HepG2 (cell line): ENCODE data around the gene APOC3. TPM values are rescaled to one million over a fixed set of nuclear protein-coding genes. Genes with fewer than 3 reads are reported as not detected.

Source experiments
- ATF2 ChIP-seq: sonication (generic); formaldehyde crosslinking; IDR thresholded peaks from 2 replicates; pipeline ENCODE4 v1.4.0; 2020; ENCODE audit warnings: missing genetic modification reagents
- ATF7 ChIP-seq, 2 experiments: fragments of 450-650 bp in 1 of 2; sonication (generic) in 1 of 2; formaldehyde crosslinking in 1 of 2; IDR thresholded peaks; 2 replicates each; pipeline versions ENCODE4 v1.4.0 to v1.6.1; 2016 to 2020; ENCODE audit warnings: antibody characterized with exemption in 1 of 2, mild to moderate bottlenecking in 1 of 2, missing genetic modification reagents in 1 of 2
- HNF1B ChIP-seq: sonication (generic); formaldehyde crosslinking; IDR thresholded peaks from 2 replicates; pipeline ENCODE4 v1.5.1; 2020; ENCODE audit warnings: mild to moderate bottlenecking, moderate library complexity, missing genetic modification reagents
- HNF4G ChIP-seq, 2 experiments: sonication (generic) in 1 of 2; formaldehyde crosslinking in 1 of 2; IDR thresholded peaks; 2 replicates each; pipeline versions ENCODE4 v1.4.0 to v1.6.1; 2011 to 2020; ENCODE audit warnings: borderline replicate concordance in 2 of 2, low read depth in 2 of 2, mild to moderate bottlenecking in 2 of 2, low read length in 1 of 2, missing genetic modification reagents in 1 of 2, moderate library complexity in 1 of 2
- IRF2 ChIP-seq: IDR thresholded peaks from 2 replicates; pipeline ENCODE4 v1.6.1; 2018; ENCODE audit warnings: missing genetic modification reagents, missing compliant biosample characterization
- KMT2B ChIP-seq: IDR thresholded peaks from 2 replicates; pipeline ENCODE4 v1.6.1; 2016; ENCODE audit warnings: missing genetic modification reagents, missing compliant biosample characterization
- MTA3 ChIP-seq: sonication (generic); formaldehyde crosslinking; IDR thresholded peaks from 2 replicates; pipeline ENCODE4 v1.4.0; 2020; ENCODE audit warnings: missing genetic modification reagents
- NCOA2 ChIP-seq: sonication (generic); formaldehyde crosslinking; IDR thresholded peaks from 2 replicates; pipeline ENCODE4 v1.8.0; 2022; ENCODE audit warnings: inconsistent platforms
- NFYB ChIP-seq: sonication (generic); formaldehyde crosslinking; IDR thresholded peaks from 2 replicates; pipeline ENCODE4 v1.4.0; 2020; ENCODE audit warnings: missing genetic modification reagents
- SP4 ChIP-seq: sonication (generic); formaldehyde crosslinking; IDR thresholded peaks from 2 replicates; pipeline ENCODE4 v1.8.1; 2023; ENCODE audit warnings: mild to moderate bottlenecking, missing genetic modification reagents
- SUZ12 ChIP-seq: fragments of 150-350 bp; IDR thresholded peaks from 2 replicates; pipeline ENCODE4 v1.6.1; 2014; ENCODE audit warnings: low read depth, low read length
- TARDBP ChIP-seq: sonication (generic); formaldehyde crosslinking; IDR thresholded peaks from 2 replicates; pipeline ENCODE4 v1.8.0; 2022; ENCODE audit warnings: mild to moderate bottlenecking, missing genetic modification reagents
- THAP8 ChIP-seq: sonication (generic); formaldehyde crosslinking; IDR thresholded peaks from 2 replicates; pipeline ENCODE4 v1.5.1; 2020; ENCODE audit warnings: missing genetic modification reagents, mild to moderate bottlenecking, borderline replicate concordance
- WIZ ChIP-seq: sonication (generic); formaldehyde crosslinking; IDR thresholded peaks from 2 replicates; pipeline ENCODE4 v1.5.1; 2020; ENCODE audit warnings: mild to moderate bottlenecking, missing genetic modification reagents
- ZBTB3 ChIP-seq: sonication (generic); formaldehyde crosslinking; IDR thresholded peaks from 2 replicates; pipeline ENCODE4 v1.4.0; 2020; ENCODE audit warnings: low read depth, mild to moderate bottlenecking, moderate library complexity, missing genetic modification reagents, borderline replicate concordance
- ZNF263 ChIP-seq: sonication (generic); formaldehyde crosslinking; IDR thresholded peaks from 2 replicates; pipeline ENCODE4 v1.4.0; 2020; ENCODE audit warnings: missing genetic modification reagents
- ZNF367 ChIP-seq: sonication (generic); formaldehyde crosslinking; IDR thresholded peaks from 2 replicates; pipeline ENCODE4 v1.4.0; 2020; ENCODE audit warnings: missing genetic modification reagents, borderline replicate concordance
- ZNF383 ChIP-seq: sonication (generic); formaldehyde crosslinking; IDR thresholded peaks from 2 replicates; pipeline ENCODE4 v1.4.0; 2020; ENCODE audit warnings: missing genetic modification reagents, mild to moderate bottlenecking, borderline replicate concordance
- polyA plus RNA-seq, 8 experiments: library from polyadenylated mRNA; depleted of rRNA in 3 of 8; stranded (reverse) in 7 of 8; unstranded in 1 of 8; fragments of >200 nt; fragmentation: Illumina TruSeq in 4 of 8; extraction: Trizol in 4 of 8; gene quantifications; 2 replicates each; pipeline versions ENCODE4 v1.2.1 to v1.2.3, GENCODE V29; 2011 to 2016; ENCODE audit warnings: low read depth in 4 of 8, missing spikeins in 1 of 8, mixed read lengths in 1 of 8; ENCODE audit not compliant: insufficient read depth in 1 of 8
- total RNA-seq, 5 experiments: library from RNA; depleted of rRNA; stranded (reverse); fragments of >200 nt; fragmentation: Illumina TruSeq; extraction: Trizol; gene quantifications; 2 replicates each; pipeline ENCODE4 v1.2.3, GENCODE V29; 2016; ENCODE audit warnings: low read depth in 1 of 5
- TF ChIP-seq, protein P1 (sequence below), 2 experiments: sonication (generic) in 1 of 2; formaldehyde crosslinking in 1 of 2; IDR thresholded peaks; 2 replicates each; pipeline versions ENCODE4 v1.5.1 to v1.6.1; 2011 to 2020; ENCODE audit warnings: borderline replicate concordance in 1 of 2, low read depth in 1 of 2, low read length in 1 of 2, mild to moderate bottlenecking in 1 of 2, missing genetic modification reagents in 1 of 2, moderate library complexity in 1 of 2

APOC3 gene
- total and polyA plus RNA-seq, 2 of the 13 experiments (the other 11 are each of a cell fraction or from before 2014, with no cell fraction given) = 314 to 687 TPM

GRCh38 chr11:116829525-116830183 lies at the start of gene APOC3 (continued):
- TF ChIP-seq ZNF383 (CRISPR knock-in tag) (0 out of 2 replicates have a peak, but pooled peaks have one; percentile 49), ZNF263 (CRISPR knock-in tag) (no peak; the same call in 1 of the 2 replicates), NFYB (CRISPR knock-in tag) (no peak), SP4 (CRISPR knock-in tag) (peak; percentile 69), TARDBP (CRISPR knock-in tag) (peak; percentile 52; the same call in 1 of the 2 replicates), THAP8 (CRISPR knock-in tag) (no peak), KMT2B (peak; percentile 40; the same call in 1 of the 2 replicates), WIZ (CRISPR knock-in tag) (no peak), HNF4G (IDR thresholded peaks at IDR 0.05; ENCODE audit: borderline replicate concordance, low read depth, low read length) (peak; percentile 95), HNF4G (CRISPR knock-in tag; IDR thresholded peaks at IDR 0.05; ENCODE audit: borderline replicate concordance, low read depth) (peak; percentile 96), ATF2 (CRISPR knock-in tag) (peak; percentile 73), ZNF367 (CRISPR knock-in tag) (no peak), ZBTB3 (peak; percentile 11; the same call in 1 of the 2 replicates), ATF7 (IDR thresholded peaks at IDR 0.05) (no peak), ATF7 (CRISPR knock-in tag; IDR thresholded peaks at IDR 0.05) (peak; percentile 75; the same call in 1 of the 2 replicates), MTA3 (CRISPR knock-in tag) (no peak), NCOA2 (CRISPR knock-in tag) (peak; percentile 64), IRF2 (CRISPR knock-in tag) (no peak; the same call in 1 of the 2 replicates), HNF1B (CRISPR knock-in tag) (peak; percentile 36; the same call in 1 of the 2 replicates), SUZ12 (no peak)
- TF ChIP-seq, protein P1, sequence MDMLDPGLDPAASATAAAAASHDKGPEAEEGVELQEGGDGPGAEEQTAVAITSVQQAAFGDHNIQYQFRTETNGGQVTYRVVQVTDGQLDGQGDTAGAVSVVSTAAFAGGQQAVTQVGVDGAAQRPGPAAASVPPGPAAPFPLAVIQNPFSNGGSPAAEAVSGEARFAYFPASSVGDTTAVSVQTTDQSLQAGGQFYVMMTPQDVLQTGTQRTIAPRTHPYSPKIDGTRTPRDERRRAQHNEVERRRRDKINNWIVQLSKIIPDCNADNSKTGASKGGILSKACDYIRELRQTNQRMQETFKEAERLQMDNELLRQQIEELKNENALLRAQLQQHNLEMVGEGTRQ (IDR thresholded peaks at IDR 0.05; ENCODE audit: low read depth, low read length) = no peak
- TF ChIP-seq, protein P1 (CRISPR knock-in tag; IDR thresholded peaks at IDR 0.05; ENCODE audit: borderline replicate concordance) = 0 out of 2 replicates have a peak, but pooled peaks have one; percentile 34
